Muscle layer of colon (tissue), 2 donors: ENCODE results near the gene CAPN14.

ENCODE experiments used
- H3K27ac ChIP-seq: one replicate; pipeline ENCODE4 v1.7.0; 2013; ENCODE audit warnings: low read depth, mild to moderate bottlenecking, low read length, moderate library complexity
- H3K27me3 ChIP-seq, 2 donors: one replicate each; pipeline ENCODE4 v1.7.0; 2013; ENCODE audit warnings: low read length in 2 of 2, mild to moderate bottlenecking in 2 of 2; ENCODE audit not compliant: insufficient read depth in 2 of 2, control insufficient read depth in 1 of 2
- H3K36me3 ChIP-seq: one replicate; pipeline ENCODE4 v1.7.0; 2013; ENCODE audit warnings: mild to moderate bottlenecking, low read length; ENCODE audit not compliant: insufficient read depth
- H3K4me1 ChIP-seq: one replicate; pipeline ENCODE4 v1.7.0; 2013; ENCODE audit warnings: mild to moderate bottlenecking, low read length; ENCODE audit not compliant: insufficient read depth
- H3K4me3 ChIP-seq, 2 donors: one replicate each; pipeline ENCODE4 v1.7.0; 2013; ENCODE audit warnings: low read length in 2 of 2, low read depth in 1 of 2, mild to moderate bottlenecking in 1 of 2, moderate library complexity in 1 of 2
- H3K9ac ChIP-seq: one replicate; pipeline ENCODE4 v1.7.0; 2013; ENCODE audit warnings: low read length
- H3K9me3 ChIP-seq: one replicate; pipeline ENCODE4 v1.7.0; 2013; ENCODE audit warnings: mild to moderate bottlenecking, low read length
- donor health status: abdominal sarcoma.
- donor health status: Adenocarcinoma of cecum.

The CAPN14 gene

DNA sequence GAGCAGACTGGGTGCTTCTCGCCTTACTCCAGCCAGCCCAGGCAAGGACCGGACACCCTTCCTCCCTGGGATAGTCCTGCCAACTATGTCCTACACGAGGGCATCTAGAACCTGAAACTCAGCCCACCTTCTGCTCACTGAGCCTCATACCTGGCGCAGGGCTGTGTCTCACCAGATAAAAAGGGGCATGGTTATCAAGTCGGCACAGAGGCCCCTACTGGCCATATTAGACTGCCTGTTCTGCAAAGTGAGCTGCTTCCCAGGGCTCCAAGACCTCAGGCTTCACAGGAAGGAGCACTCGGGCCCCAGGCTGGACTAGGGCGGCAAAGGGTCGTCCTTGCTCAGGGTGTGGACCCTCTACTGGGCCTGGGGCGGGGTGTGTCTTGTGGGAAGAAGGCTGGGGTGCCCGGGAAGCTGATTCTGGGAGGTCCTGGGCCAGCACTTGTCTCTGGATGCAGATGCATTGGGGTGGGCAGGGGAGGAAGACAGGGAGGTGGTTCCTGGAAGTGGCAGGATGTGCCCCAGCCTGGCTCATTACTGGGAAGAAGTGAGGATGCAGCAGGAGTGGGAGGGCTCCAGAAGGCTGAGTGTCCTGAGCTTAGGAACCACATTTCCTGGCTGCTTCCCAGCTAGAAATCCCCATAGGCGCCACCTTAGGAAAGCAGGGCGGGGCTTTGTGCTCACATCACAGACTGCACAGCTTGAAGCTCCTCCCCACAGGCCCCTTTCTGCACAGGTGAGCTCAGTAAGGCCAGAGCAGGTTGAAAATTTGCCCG lies 36.2 kb upstream of the CAPN14 start:
- no peak overlapping the region for H3K4me3 ChIP-seq
- H3K27ac ChIP-seq = no peak overlapping the region
- no peaks in the 10 kb centered on the region for H3K27me3 ChIP-seq
- H3K36me3 ChIP-seq = peaks cover 5% of the 10 kb centered on the region
- H3K9ac ChIP-seq = no peak overlapping the region
- H3K9me3 ChIP-seq = no peaks in the 10 kb centered on the region
- H3K4me1 ChIP-seq = no peaks in the 10 kb centered on the region

DNA sequence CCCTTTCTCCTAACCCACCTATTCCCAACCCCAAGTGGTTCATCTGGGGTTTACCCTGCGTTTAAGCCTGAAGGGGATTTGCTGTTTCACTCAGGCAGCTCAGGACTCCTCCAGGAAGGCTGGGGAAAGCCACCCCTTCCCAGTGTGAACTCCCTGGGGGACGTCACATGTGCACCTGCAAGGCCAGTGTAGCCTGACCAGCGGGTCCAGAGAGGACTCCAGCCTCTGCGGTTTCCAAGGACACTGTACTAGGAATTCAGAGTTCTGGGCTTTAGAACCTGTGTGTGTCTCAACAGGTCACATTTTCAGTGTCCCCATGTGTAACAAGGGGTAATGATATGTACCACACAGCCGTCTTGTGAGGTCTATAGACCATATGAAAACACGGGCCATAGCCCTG lies 34.5 kb upstream of the CAPN14 start:
- Histone ChIP-seq H3K4me3 (no peak overlapping the region), H3K4me1 (no peaks in the 10 kb centered on the region), H3K27ac (no peak overlapping the region), H3K36me3 (peaks cover 5% of the 10 kb centered on the region), H3K27me3 (no peaks in the 10 kb centered on the region), H3K9ac (no peak overlapping the region), H3K9me3 (no peaks in the 10 kb centered on the region)

DNA sequence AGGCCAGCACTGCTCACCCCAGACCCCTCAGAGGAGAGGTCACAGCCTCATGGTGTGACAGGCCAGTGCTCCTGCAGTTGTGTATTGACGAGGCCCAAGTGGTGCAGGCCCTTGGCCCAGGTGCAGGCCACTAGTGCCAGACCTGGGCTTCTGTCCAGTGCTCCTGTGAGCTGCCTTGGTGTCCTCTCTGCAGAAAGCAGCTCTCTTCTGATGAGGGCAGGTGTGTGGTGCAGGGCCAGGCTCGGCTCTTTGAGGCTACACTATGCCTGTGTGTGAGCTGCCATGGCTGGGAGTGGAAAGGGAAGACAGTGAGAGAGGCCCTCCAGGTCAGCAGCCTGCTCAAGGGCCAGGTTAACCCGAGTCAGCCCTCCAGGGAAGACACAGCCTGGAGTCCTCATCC lies 33.7 kb upstream of the CAPN14 start:
- Histone ChIP-seq H3K4me3 (no peak overlapping the region), H3K36me3 (peaks cover 5% of the 10 kb centered on the region), H3K9ac (no peak overlapping the region), H3K27ac (no peak overlapping the region), H3K4me1 (no peaks in the 10 kb centered on the region), H3K9me3 (no peaks in the 10 kb centered on the region), H3K27me3 (no peaks in the 10 kb centered on the region)

DNA sequence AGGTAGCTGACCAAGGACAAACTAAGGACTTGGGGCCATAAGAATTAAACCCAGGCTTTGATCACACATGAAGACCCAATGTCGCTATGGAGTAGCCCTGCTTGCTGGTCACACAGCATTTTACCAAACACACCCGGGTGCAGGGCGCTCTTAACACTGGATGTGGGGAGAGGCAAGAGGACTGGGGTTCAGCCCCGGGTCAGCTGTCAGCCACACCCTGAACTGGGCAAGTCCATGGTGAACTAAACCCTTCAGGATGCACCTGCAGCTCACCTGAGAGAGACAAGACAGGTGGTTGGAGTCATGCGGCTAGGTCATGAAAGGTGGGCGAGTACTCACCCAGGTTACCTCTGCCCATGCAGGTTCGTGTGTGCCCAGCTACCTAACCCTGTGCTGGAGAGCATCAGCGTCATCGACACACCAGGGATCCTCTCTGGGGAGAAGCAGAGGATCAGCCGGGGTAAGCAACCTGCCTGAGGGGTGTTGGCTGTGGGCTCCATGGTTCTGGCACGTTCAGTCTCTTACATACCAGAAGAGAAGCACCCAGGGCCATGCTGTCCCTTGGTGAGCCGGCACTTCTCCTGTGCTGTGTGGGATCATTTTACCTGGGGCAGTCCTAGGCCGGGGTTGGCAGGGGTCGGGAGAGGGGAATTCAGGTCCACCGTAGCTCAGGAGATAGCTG lies 31.8 kb upstream of the CAPN14 start:
- peaks cover 5% of the 10 kb centered on the region for H3K36me3 ChIP-seq
- H3K27ac ChIP-seq = no peak overlapping the region
- H3K9me3 ChIP-seq = no peaks in the 10 kb centered on the region
- H3K9ac ChIP-seq = no peak overlapping the region
- H3K4me3 ChIP-seq = no peak overlapping the region
- H3K4me1 ChIP-seq = no peaks in the 10 kb centered on the region
- no peaks in the 10 kb centered on the region for H3K27me3 ChIP-seq

DNA sequence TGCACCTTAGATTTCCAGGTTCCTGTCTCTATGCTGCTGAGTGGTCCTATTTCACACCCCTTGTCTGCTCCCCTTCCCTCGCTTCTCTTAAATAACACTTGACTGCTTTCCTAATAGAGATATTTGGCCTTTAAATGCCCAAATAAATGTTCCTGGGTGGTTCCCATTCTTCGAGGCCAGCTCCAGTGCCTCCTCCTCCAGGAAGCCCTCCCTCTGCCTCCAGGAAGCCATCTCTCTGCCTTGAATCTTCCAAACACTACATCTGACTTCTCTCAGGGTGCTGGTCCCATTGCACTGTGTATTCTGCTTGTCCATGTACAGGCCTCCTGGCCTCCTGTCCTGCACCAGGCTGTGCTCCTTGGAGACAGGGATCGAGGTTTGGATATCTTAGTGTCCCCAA lies 30.8 kb upstream of the CAPN14 start:
- no peaks in the 10 kb centered on the region for H3K4me1 ChIP-seq
- no peak overlapping the region for H3K4me3 ChIP-seq
- H3K36me3 ChIP-seq = peaks cover 5% of the 10 kb centered on the region
- H3K9ac ChIP-seq = no peak overlapping the region
- no peaks in the 10 kb centered on the region for H3K27me3 ChIP-seq
- H3K9me3 ChIP-seq = no peaks in the 10 kb centered on the region
- H3K27ac ChIP-seq = no peak overlapping the region

DNA sequence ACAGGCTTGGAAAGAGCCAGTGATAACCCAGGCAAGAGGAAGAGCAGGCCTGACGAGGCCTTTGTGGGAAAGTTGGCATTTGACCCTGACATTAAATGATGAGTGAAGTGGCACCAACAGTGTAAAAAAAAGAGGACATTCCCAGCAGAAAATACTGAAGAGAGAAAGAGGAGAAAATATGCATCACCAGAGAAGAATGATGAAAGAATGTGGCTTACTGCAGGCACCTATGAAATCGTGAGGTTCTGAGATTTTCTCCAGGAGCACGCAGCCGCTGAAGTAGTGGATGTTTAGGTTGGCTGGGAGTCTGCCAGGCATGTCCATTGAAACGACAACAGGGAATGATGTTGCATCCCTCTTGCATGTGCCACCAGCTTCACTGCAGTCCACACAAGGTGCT lies 30.4 kb upstream of the CAPN14 start:
- no peak overlapping the region for H3K9ac ChIP-seq
- peaks cover 5% of the 10 kb centered on the region for H3K36me3 ChIP-seq
- no peaks in the 10 kb centered on the region for H3K4me1 ChIP-seq
- H3K9me3 ChIP-seq = no peaks in the 10 kb centered on the region
- no peak overlapping the region for H3K27ac ChIP-seq
- no peaks in the 10 kb centered on the region for H3K27me3 ChIP-seq
- no peak overlapping the region for H3K4me3 ChIP-seq

DNA sequence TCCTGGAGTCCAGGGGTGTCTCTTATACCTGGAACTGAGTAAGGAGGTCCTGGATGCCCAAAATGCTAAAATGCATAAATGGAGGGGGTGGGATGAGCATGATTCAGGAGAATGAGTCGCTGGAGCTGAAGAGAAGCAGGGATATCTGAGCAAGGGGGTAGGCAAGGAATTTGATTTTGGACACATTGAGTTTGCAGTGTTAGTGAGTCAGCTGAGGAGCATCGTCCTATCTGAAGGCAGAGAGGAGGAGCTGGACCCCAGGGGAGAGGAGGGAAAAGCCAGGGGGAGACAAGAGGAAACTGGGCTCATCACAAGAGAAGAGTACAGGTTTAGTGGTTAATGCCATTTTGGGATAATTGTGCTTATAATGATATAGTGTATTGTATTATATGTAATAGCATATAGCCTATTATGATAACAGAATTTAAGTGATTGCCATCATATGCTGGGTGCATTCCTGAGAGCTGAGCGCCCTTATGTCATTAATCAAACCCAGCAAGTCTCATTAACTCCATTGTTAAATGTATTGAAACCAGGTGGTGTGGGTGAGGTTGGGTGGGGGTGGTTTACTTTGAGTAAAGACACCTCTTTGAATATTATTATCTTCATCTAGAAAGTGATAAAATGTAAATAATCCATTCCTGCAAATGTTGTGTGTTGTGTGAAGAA lies 29.0 kb upstream of the CAPN14 start:
- Histone ChIP-seq H3K4me3 (no peak overlapping the region), H3K27ac (no peak overlapping the region), H3K9ac (no peak overlapping the region), H3K9me3 (no peaks in the 10 kb centered on the region), H3K27me3 (no peaks in the 10 kb centered on the region), H3K4me1 (no peaks in the 10 kb centered on the region), H3K36me3 (peaks cover 5% of the 10 kb centered on the region)

DNA sequence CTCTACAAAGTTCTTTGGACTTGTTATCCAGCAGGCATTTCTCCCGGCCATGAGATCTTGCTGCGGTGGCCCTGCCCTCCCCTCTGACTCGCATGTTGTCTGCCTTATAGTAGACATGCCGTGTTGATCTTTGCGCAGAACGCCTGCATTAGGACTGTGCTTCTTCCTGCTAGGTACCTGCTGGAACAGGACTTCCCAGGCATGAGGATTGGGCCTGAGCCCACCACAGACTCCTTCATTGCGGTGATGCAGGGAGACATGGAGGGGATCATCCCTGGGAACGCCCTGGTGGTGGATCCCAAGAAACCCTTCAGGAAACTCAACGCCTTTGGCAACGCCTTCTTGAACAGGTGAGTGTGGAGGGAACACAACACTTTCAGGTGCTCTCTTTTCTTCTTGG lies 26.8 kb upstream of the CAPN14 start:
- H3K4me3 ChIP-seq = no peak overlapping the region

DNA sequence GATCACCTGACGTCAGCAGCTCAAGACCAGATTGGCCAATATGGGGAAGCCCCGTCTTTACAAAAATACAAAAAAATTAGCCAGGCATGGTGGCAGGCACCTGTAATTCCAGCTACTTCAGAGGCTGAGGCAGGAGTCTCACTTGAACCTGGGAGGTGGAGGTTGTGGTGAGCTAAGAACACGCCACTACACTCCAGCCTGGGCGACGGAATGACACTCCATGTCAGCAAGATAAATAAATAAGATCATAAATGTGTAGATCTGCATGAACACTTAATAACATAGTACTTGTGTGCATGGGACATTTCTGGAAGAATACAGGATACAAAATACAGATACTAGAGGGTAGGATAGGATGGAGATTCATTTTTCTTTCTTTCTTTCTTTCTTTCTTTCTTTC lies 25.7 kb upstream of the CAPN14 start:
- H3K4me1 ChIP-seq = peaks cover 17% of the 10 kb centered on the region
- H3K9ac ChIP-seq = no peak overlapping the region
- H3K27me3 ChIP-seq = no peaks in the 10 kb centered on the region
- H3K4me3 ChIP-seq = no peak overlapping the region
- H3K36me3 ChIP-seq = no peaks in the 10 kb centered on the region
- H3K27ac ChIP-seq = no peak overlapping the region
- no peaks in the 10 kb centered on the region for H3K9me3 ChIP-seq

More for the DNA sequence above, 26.8 kb upstream of the CAPN14 start:
- no peak overlapping the region for H3K9ac ChIP-seq
- no peak overlapping the region for H3K27ac ChIP-seq
- H3K27me3 ChIP-seq = no peaks in the 10 kb centered on the region
- peaks cover 7% of the 10 kb centered on the region for H3K4me1 ChIP-seq
- no peaks in the 10 kb centered on the region for H3K9me3 ChIP-seq
- H3K36me3 ChIP-seq = no peaks in the 10 kb centered on the region

DNA sequence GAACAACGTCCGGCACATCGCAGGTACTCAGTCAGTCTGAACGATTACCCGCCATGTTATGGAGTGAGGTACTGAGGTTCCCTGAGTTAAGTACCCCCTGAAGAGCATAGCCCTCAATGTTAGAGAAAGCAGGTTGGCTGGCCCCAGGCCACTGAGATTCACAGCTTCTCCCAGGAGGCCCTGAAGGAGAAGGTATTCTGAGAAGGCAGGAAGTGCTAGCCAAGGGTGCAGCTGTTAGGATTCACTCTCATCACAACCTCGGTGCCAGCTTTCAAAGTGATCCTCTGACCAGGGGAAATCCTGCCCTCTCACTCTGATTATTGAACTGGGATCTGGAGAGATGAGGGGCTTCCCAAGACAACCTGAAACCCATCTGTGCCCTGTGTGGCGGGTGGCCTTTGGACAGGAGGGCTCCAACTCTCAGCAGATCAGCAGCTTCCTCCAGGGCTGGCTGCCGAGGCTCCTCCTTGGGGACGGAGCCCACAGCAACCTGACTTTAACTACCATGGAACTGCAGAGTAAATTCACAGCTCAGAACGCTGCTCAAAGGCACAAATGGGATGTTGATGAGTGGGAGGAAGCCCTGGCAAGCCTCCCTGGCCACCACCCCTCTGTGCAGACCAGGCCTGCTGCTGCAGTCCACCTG lies 24.4 kb upstream of the CAPN14 start:
- no peak overlapping the region for H3K27ac ChIP-seq
- H3K4me3 ChIP-seq = no peak overlapping the region

More for the DNA sequence above, 24.4 kb upstream of the CAPN14 start:
- no peaks in the 10 kb centered on the region for H3K36me3 ChIP-seq
- no peak overlapping the region for H3K9ac ChIP-seq
- no peaks in the 10 kb centered on the region for H3K27me3 ChIP-seq
- H3K9me3 ChIP-seq = no peaks in the 10 kb centered on the region
- H3K4me1 ChIP-seq = peaks cover 19% of the 10 kb centered on the region
